Right lobe of liver (tissue), 6 donors: ENCODE data around the gene ETFB. TPM values are rescaled to one million over a fixed set of nuclear protein-coding genes. Genes with fewer than 3 reads are reported as not detected.

Source experiments
- ATAC-seq, 4 donors: fragments of 200-7000 bp; cut with Tn5 transposase; one replicate each; pipeline ENCODE4 v1.9.1; 2020; ENCODE audit warnings: mild to moderate bottlenecking in 4 of 4, moderate library complexity in 4 of 4
- DNase-seq, 3 donors: peaks; one replicate each; pipeline ENCODE4 v3.0.0-alpha.2; 2020
- H3K27ac ChIP-seq, 3 donors: fragments of 200-600 bp; one replicate each; pipeline ENCODE4 v1.8.0; 2022
- H3K27me3 ChIP-seq, 2 donors: fragments of 200-600 bp; one replicate each; pipeline ENCODE4 v1.8.0; 2022
- H3K36me3 ChIP-seq, 4 donors: fragments of 200-600 bp; sonication (generic) in 1 of 4; one replicate each; pipeline versions ENCODE4 v1.5.1 to v1.8.0; 2017 to 2022; ENCODE audit warnings: control low read depth in 1 of 4
- H3K4me1 ChIP-seq, 4 donors: fragments of 200-600 bp; sonication (generic) in 1 of 4; one replicate each; pipeline versions ENCODE4 v1.5.1 to v1.8.0; 2017 to 2022; ENCODE audit warnings: control low read depth in 1 of 4
- H3K4me3 ChIP-seq, 3 donors: fragments of 200-600 bp; one replicate each; pipeline ENCODE4 v1.8.0; 2022
- H3K9me3 ChIP-seq, 4 donors: fragments of 200-600 bp; sonication (generic) in 1 of 4; one replicate each; pipeline versions ENCODE4 v1.5.1 to v1.8.0; 2017 to 2022; ENCODE audit warnings: control low read depth in 1 of 4
- POLR2A ChIP-seq: fragments of 450-650 bp; IDR thresholded peaks from one replicate; pipeline ENCODE4 v1.6.1; 2017; ENCODE audit warnings: antibody characterized with exemption, mild to moderate bottlenecking
- WGBS: methylation state at CpG from one replicate; pipeline ENCODE4 v1.1.6; 2018; ENCODE audit warnings: low coverage, low lambda C conversion rate; ENCODE audit not compliant: insufficient coverage; ENCODE audit errors: missing lambda C conversion rate; 5-methylcytosine and 5-hydroxymethylcytosine counted together
- intact Hi-C, 2 donors: fragments of 100-400 bp; cut with DNase I; formaldehyde crosslinking; loops; one replicate each; pipeline versions ENCODE4 v1.11.2 to v1.14.1; 2022
- total RNA-seq, 6 experiments: library from RNA; depleted of rRNA in 2 of 6; stranded (reverse); fragments of >200 nt in 2 of 6; fragmentation: NEBNext Ultra II Directional in 3 of 6; extraction: Animal tissue kit (Norgen Biotek cat#: 25700) in 3 of 6; gene quantifications; one replicate each; pipeline versions ENCODE4 v1.1.0 to v1.2.4, GENCODE V29; 2016 to 2023
- TF ChIP-seq, protein P1 (sequence below), 4 donors: fragments of 200-600 bp in 3 of 4; fragments of 450-650 bp in 1 of 4; IDR thresholded peaks; one replicate each; pipeline versions ENCODE4 v1.5.1 to v1.8.0; 2016 to 2022; ENCODE audit warnings: antibody characterized with exemption in 4 of 4, mild to moderate bottlenecking in 2 of 4
- donor health status: DM: no; HTN: yes; CAD: no.
- donor health status: DM: no; HTN: no; CAD: no.
- donor health status: DM: no; HTN: no; CAD: no.
- donor health status: DM: no; HTN: yes; CAD: no.
- donor health status: DM: no; HTN: yes; CAD: no.

ETFB gene
- total RNA-seq, 6 experiments from 2014 or later: 210 to 439 (median 345) TPM

DNA sequence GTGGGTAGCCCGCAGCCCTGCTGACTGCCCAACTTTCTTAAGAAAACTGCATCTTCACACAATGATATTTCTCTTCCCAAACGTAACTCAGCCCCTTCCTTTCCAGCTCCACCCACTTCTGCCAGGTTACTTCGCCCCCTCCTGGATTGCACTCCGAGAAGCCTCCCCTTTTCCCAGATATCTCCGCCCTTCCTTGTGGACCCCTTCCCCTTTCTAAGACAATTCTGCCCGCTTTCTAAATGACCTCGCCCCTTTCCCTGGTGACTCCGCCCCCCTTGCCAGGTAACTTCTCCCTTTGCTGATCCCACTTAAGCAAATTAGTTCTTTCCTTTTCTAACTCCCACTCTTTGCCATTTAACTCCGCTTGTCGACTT is 26.9 kb downstream of the ETFB start:
- H3K27ac ChIP-seq: no peak overlapping the region
- WGBS: 0% methylated on average over 10 of the region's 10 CpGs
- H3K4me1 ChIP-seq: peaks cover 0 to 18% (median 0%) of the 10 kb centered on the region in 4 donors
- no peak for ATAC-seq
- H3K27me3 ChIP-seq: no peaks in the 10 kb centered on the region
- no peak for TF ChIP-seq POLR2A
- TF ChIP-seq, protein P1, sequence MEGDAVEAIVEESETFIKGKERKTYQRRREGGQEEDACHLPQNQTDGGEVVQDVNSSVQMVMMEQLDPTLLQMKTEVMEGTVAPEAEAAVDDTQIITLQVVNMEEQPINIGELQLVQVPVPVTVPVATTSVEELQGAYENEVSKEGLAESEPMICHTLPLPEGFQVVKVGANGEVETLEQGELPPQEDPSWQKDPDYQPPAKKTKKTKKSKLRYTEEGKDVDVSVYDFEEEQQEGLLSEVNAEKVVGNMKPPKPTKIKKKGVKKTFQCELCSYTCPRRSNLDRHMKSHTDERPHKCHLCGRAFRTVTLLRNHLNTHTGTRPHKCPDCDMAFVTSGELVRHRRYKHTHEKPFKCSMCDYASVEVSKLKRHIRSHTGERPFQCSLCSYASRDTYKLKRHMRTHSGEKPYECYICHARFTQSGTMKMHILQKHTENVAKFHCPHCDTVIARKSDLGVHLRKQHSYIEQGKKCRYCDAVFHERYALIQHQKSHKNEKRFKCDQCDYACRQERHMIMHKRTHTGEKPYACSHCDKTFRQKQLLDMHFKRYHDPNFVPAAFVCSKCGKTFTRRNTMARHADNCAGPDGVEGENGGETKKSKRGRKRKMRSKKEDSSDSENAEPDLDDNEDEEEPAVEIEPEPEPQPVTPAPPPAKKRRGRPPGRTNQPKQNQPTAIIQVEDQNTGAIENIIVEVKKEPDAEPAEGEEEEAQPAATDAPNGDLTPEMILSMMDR (IDR thresholded peaks at IDR 0.05): no peak
- DNase-seq: no peak
- intact Hi-C loops: loop anchor here in 1 of 2 donors (5.0 kb wide), 1 partner anchor 68 kb away; no protein-coding TSS in a partner anchor
- peak overlapping the region; percentile 65 to 77 (median 75) for H3K4me3 ChIP-seq
- no peaks in the 10 kb centered on the region for H3K9me3 ChIP-seq
- H3K36me3 ChIP-seq: no peaks in the 10 kb centered on the region

DNA sequence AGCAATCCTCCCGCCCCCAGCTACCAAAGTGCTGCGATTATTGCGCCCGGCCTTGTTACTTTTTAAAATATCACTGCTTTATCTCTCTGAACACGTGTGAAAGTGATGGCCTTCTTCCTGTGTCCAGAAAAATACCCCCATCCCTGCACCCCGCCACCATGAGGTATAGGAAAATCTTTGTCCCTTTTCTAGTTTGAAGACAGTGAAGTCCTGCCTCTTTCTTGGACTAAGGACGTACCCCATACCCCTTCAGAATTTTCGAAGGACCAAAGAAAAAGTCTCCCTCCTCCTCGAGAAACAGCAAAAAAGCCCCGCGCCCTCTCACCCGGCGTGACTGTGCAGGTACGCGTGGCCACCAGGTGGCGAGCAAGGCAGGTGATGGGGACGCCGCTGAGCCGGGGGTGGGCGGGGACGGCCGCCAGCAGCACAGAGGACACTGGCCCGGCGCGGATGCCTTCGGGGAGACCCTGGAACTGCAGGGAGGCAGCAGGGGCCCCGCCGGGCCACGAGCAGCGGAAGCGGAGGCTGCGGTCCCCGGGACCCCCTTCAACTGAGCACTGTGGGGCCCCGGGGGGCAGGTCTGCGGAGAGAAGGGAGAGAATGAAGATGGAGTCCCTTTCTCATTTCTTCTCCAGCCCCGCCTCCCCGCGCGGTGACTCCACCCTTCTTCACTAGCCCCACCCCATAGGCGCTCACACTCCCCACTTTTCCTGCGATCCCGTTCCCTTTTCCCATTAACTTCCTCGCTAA is 27.4 kb downstream of the ETFB start:
- Histone ChIP-seq H3K4me1 (peaks cover 0 to 18% (median 0%) of the 10 kb centered on the region in 4 donors), H3K27ac (no peak overlapping the region), H3K36me3 (no peaks in the 10 kb centered on the region), H3K9me3 (no peaks in the 10 kb centered on the region), H3K27me3 (no peaks in the 10 kb centered on the region), H3K4me3 (peak overlapping the region; percentile 65 to 77 (median 75))
- 6% methylated on average over 20 of the region's 43 CpGs for WGBS
- TF ChIP-seq POLR2A: no peak
- TF ChIP-seq, protein P1 (IDR thresholded peaks at IDR 0.05): peak; percentile 86 to 90 (median 88)
- DNase-seq (peak; percentile 87 to 89 (median 88)), ATAC-seq (peak; percentile 68 to 73 (median 70))
- intact Hi-C loops: loop anchor here in 1 of 2 donors (5.0 kb wide), 1 partner anchor 69 kb away; no protein-coding TSS in a partner anchor

GRCh38 chr19:51337861-51338562 is 28.2 kb downstream of the ETFB start:
- no peaks in the 10 kb centered on the region for H3K27me3 ChIP-seq
- H3K9me3 ChIP-seq: no peaks in the 10 kb centered on the region
- peak overlapping the region in 1 of 3 donors; percentile 65 for H3K4me3 ChIP-seq
- no peak for TF ChIP-seq POLR2A
- TF ChIP-seq, protein P1 (IDR thresholded peaks at IDR 0.05): no peak
- ATAC-seq (no peak), DNase-seq (no peak)
- intact Hi-C loops: loop anchor here in 1 of 2 donors (5.0 kb wide), 1 partner anchor 69 kb away; no protein-coding TSS in a partner anchor
- no peaks in the 10 kb centered on the region for H3K36me3 ChIP-seq
- H3K4me1 ChIP-seq: peaks cover 0 to 18% (median 0%) of the 10 kb centered on the region in 4 donors
- WGBS: 81% methylated on average over 5 of the region's 19 CpGs
- H3K27ac ChIP-seq: no peak overlapping the region

GRCh38 chr19:51337141-51337860 is 28.9 kb downstream of the ETFB start:
- no peak for ATAC-seq
- no peaks in the 10 kb centered on the region for H3K36me3 ChIP-seq
- H3K4me1 ChIP-seq: peaks cover 0 to 18% (median 0%) of the 10 kb centered on the region in 4 donors
- H3K27me3 ChIP-seq: no peaks in the 10 kb centered on the region
- H3K4me3 ChIP-seq: no peak overlapping the region
- 86% methylated on average over 6 of the region's 13 CpGs for WGBS
- TF ChIP-seq, protein P1 (IDR thresholded peaks at IDR 0.05): no peak
- TF ChIP-seq POLR2A: no peak
- intact Hi-C loops: loop anchor here in 1 of 2 donors (5.0 kb wide), 1 partner anchor 70 kb away; no protein-coding TSS in a partner anchor
- H3K27ac ChIP-seq: no peak overlapping the region
- DNase-seq: no peak
- no peaks in the 10 kb centered on the region for H3K9me3 ChIP-seq
